ENCODE data around the gene GRK5. TPM values are rescaled to one million over a fixed set of nuclear protein-coding genes. Genes with fewer than 3 reads are reported as not detected.

GRK5 gene
- total RNA-seq, 1 donor from 2014 or later, result 47.6 TPM

GRCh38 chr10:119190954-119191785 lies 16.2 kb upstream of the GRK5 start:
- ATAC-seq (ENCODE audit: poor library complexity), result no peak
- intact Hi-C loops (cut with DNase I), result no loop called here
- no peak for DNase-seq

- intact Hi-C loops (cut with DNase I), result no loop called here
Observed at GRCh38 chr10:119191881-119192280, 15.5 kb upstream of the GRK5 start.

GRCh38 chr10:119197921-119198320 lies 9.4 kb upstream of the GRK5 start:
- intact Hi-C loops (cut with DNase I), result loop anchor here (2.0 kb wide), 1 partner anchor 247 kb away; no protein-coding TSS in a partner anchor
- DNase-seq, result no peak
- ATAC-seq (ENCODE audit: poor library complexity), result no peak

More at GRCh38 chr10:119191881-119192280, 15.5 kb upstream of the GRK5 start:
- ATAC-seq (ENCODE audit: poor library complexity) (no peak), DNase-seq (no peak)

DNA sequence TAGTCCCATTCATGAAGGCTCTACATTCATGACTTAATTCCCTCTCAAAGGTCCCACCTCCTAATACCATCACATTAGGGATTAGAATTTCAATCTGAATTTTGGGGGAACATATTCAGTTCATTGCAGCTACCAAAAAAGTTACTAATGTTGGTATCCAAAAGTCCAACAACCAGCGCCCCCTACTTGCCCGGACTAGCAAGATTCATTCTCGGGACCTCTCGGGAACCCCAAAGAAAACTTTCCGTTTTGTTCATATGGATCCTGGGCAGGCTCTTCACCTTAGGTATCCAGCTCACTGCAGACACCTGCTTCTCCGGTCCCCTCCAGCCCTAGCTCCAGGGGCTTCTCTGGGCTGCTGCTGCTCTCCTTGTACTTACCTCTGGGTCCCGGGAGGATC lies 8.9 kb upstream of the GRK5 start:
- DNase-seq (no peak), ATAC-seq (ENCODE audit: poor library complexity) (no peak)
- intact Hi-C loops (cut with DNase I), result loop anchor here (2.0 kb wide), 1 partner anchor 246 kb away; no protein-coding TSS in a partner anchor

DNA sequence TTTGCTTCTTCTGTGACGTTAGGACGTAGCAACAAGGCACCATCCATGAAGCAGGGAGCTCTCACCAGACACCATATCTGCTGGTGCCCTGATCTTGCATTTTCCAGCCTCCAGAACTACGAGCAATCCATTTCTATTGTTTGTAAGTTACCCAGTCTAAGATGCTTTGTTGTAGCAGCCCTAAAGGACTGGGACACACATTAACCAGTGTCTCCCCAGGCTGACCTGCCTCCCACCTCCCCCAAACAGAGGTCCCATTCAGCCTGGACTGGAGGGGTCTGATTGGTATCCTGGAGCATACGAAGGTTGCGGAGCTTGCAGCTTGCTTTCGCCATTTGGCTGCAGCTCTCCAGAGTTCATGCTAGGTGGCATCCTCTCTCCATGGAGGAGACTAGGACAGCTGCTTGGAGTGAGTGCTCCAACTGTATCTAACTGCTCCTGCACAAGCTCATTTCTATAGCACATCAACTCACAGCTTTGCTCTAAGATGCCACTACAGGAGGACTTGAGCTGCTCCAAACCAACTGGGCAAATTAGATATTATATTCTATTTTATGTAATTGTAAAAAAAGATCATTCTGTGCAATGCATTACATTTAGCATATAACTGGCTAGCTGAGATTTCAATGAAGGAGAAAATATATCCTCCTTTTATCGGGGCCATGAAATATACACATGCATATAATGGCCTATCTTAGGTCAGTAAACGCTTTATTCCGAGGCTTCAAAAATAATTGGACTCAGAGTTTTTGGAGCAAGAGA lies 8.0 kb upstream of the GRK5 start:
- intact Hi-C loops (cut with DNase I), result loop anchor here (2.0 kb wide), 1 partner anchor 245 kb away; no protein-coding TSS in a partner anchor
- DNase-seq (peak; percentile 54), ATAC-seq (ENCODE audit: poor library complexity) (peak; percentile 97)

GRCh38 chr10:119201233-119201632 lies 6.1 kb upstream of the GRK5 start:
- intact Hi-C loops (cut with DNase I), result no loop called here
- no peak for DNase-seq
- no peak for ATAC-seq (ENCODE audit: poor library complexity)

- intact Hi-C loops (cut with DNase I), result no loop called here
- ATAC-seq (ENCODE audit: poor library complexity), result no peak
- DNase-seq, result no peak
Observed at GRCh38 chr10:119203006-119203405, 4.4 kb upstream of the GRK5 start.

DNA sequence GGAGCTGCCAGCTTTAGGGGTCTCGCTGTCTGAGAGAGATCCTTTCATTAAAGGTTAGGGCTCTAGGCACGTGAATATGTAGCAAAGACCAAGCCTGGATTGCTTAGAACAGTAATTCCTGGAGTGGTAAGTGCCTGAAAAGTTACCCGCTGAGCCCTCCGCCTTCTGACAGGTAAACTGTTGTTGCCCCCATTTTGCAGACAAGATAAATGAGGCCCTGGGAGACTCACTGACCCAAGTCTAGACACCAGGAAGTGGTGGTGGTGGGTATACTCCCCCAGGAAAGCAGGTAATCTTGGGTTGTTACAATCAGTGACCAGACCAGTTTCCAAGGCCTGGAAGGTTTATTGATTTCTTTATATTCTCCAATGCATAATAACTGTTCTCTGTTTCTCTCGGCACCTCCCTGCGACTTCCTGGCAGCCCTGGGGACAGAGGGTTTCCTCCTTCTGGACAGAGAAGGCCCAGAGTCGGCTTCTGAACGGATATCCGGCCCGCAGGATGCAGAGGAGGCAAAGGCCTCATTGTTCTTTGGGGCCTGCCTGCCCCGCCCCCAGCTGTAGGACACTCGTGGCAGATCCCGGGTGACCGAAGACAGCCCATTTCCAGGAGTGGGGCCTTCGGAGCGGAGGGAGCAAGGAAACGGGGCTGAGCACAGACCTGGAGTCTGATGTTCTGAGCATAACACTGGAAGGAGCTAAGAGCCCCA lies 1.3 kb upstream of the GRK5 start:
- intact Hi-C loops (cut with DNase I), result loop anchor here (5.0 kb wide), 2 partner anchors 111 to 211 kb away; no protein-coding TSS in a partner anchor
- DNase-seq (peak; percentile 90), ATAC-seq (ENCODE audit: poor library complexity) (peak; percentile 27)

- DNase-seq (peak; percentile 85), ATAC-seq (ENCODE audit: poor library complexity) (peak; percentile 69)
- intact Hi-C loops (cut with DNase I), result loop anchor here (5.0 kb wide), 2 partner anchors 111 to 211 kb away; no protein-coding TSS in a partner anchor
Observed at GRCh38 chr10:119206603-119207365, 587 bp upstream of the GRK5 start.

DNA sequence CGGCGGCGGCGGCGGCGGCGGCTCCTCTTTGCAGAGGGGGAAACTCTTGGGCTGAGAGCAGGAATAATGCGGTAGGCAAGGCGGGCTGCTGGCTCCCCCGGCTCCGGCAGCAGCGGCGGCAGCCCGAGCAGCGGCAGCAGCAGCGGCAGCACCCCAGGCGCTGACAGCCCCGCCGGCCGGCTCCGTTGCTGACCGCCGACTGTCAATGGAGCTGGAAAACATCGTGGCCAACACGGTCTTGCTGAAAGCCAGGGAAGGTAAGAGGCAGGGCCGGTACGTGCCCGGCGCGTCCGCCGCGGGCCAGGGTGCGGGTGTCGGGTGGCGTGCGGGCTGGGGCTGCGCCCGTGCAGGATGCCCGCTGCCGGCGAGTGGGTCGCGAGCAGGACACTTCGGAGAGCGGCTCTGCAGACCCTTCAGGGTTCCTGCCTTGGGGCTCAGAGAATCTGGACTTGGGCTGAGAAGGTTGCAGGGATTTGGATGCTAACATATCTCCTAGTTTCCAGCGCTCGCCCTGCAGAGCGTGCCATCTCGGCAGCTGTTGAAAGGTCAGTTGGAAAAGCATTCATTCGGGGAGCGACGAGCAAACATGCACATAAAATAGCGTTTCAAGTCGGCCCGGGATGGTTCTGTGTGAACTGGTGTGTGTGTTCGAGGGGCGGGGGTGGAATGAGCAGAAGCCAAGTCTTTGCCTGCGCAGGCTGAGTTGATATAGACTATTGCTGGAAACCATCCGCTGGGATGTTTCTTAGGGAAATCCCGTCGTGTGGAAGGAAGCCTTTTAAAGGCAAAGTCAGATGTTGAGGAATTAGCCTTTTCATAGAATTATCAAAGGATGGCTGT lies 562 bp downstream of the GRK5 start:
- ATAC-seq (ENCODE audit: poor library complexity), result peak; percentile 18
- intact Hi-C loops (cut with DNase I), result loop anchor here (5.0 kb wide), 2 partner anchors 109 to 209 kb away; no protein-coding TSS in a partner anchor

DNA sequence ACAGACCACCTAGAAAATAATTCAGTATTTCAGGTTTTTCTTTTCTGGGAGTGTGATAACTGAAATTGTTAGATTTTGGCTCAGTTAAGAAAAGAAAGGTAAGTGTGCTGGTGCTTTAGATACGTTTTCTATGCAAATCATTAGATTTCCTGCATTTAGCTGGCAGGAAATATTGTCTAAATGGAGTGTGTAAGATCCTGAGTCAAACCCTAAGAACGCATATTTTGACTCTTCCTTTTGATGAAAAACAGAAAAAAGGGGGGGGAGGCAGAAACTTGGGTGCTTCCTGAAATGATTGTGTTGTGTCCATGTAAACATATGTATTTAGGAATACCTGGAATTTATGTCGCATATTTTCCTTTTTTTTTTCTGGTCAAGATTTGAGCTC lies 1.2 kb downstream of the GRK5 start:
- intact Hi-C loops (cut with DNase I), result loop anchor here (5.0 kb wide), 2 partner anchors 109 to 209 kb away; no protein-coding TSS in a partner anchor
- DNase-seq, result no peak

More for the DNA sequence above, 562 bp downstream of the GRK5 start:
- DNase-seq, result peak; percentile 63

GRCh38 chr10:119209035-119209735 lies 1.8 kb downstream of the GRK5 start:
- DNase-seq (peak; percentile 78), ATAC-seq (ENCODE audit: poor library complexity) (peak; percentile 19)
- intact Hi-C loops (cut with DNase I), result loop anchor here (5.0 kb wide), 2 partner anchors 108 to 208 kb away; no protein-coding TSS in a partner anchor

More for the DNA sequence above, 1.2 kb downstream of the GRK5 start:
- no peak for ATAC-seq (ENCODE audit: poor library complexity)

- intact Hi-C loops (cut with DNase I), result loop anchor here (5.0 to 10.0 kb wide), 3 partner anchors 65 to 207 kb away; no protein-coding TSS in a partner anchor
- DNase-seq, result no peak
- ATAC-seq (ENCODE audit: poor library complexity), result no peak
Observed at GRCh38 chr10:119209736-119210355, 2.5 kb downstream of the GRK5 start.

DNA sequence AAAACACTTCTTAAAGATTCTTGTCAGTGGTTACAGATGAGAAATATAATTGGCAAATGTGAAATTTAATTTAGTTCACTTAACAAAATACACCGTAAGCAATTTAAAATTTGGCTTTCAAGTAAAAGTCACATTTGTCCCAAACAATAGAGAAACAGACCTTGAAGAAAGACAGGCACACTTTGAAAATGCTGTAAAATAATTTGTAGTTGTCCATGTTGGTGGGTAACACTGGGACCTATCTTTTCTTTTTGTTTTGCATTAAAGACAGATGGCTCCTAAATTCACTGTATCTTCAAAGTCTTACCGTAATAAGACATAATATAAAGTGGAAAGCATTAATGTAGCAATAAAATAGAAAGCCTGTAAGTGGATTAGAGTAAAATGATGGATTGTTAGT lies 3.3 kb downstream of the GRK5 start:
- DNase-seq, result no peak
- intact Hi-C loops (cut with DNase I), result loop anchor here (10.0 kb wide), 1 partner anchor 64 kb away; no protein-coding TSS in a partner anchor
- ATAC-seq (ENCODE audit: poor library complexity), result no peak

- ATAC-seq (ENCODE audit: poor library complexity) (no peak), DNase-seq (no peak)
- intact Hi-C loops (cut with DNase I), result loop anchor here (10.0 kb wide), 1 partner anchor 64 kb away; no protein-coding TSS in a partner anchor
Observed at GRCh38 chr10:119211176-119211575, 3.8 kb downstream of the GRK5 start.

All from Right ventricle myocardium superior (tissue), 1 donor.